Transverse colon (tissue), 3 donors: ENCODE results near the gene CCNY.

Experiments used
- EP300 ChIP-seq: sonication (generic); formaldehyde crosslinking; IDR thresholded peaks from one replicate; pipeline ENCODE4 v1.6.1; 2017; ENCODE audit warnings: antibody characterized with exemption, low read depth
- POLR2A ChIP-seq: fragments of 450-650 bp; IDR thresholded peaks from one replicate; pipeline ENCODE4 v1.6.1; 2016; ENCODE audit warnings: antibody characterized with exemption, mild to moderate bottlenecking, moderate library complexity
- TF ChIP-seq, protein P1 (sequence below), 5 experiments: fragments of 200-600 bp in 3 of 5; fragments of 450-650 bp in 2 of 5; sonication (generic) in 3 of 5; IDR thresholded peaks; 1 replicate in 2 of 5; 2 replicates in 3 of 5; pipeline ENCODE4 v1.5.1; 2016 to 2017; ENCODE audit warnings: antibody characterized with exemption in 5 of 5, inconsistent platforms in 3 of 5, mild to moderate bottlenecking in 2 of 5, moderate library complexity in 1 of 5

DNA sequence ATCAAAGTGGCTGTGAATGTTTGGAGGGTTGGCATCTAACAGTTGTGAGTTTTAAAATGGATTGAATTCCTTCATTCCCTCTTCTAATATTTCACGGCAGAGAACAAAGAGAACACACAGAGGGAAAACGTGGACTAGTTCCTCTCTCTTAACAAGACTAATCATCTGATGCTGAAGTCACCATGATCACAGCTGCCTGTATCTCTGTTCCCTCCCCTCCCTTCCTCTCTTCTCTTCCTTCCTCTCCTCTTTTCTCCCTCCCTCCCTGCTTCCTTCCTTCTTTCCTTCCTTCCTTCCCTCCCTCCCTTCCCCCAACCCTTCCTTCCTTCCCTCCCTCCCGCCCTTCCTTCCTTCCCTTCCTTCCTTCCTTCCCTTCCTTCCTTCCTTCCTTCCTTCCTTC is 258.8 kb downstream of the CCNY start:
- TF ChIP-seq, protein P1, sequence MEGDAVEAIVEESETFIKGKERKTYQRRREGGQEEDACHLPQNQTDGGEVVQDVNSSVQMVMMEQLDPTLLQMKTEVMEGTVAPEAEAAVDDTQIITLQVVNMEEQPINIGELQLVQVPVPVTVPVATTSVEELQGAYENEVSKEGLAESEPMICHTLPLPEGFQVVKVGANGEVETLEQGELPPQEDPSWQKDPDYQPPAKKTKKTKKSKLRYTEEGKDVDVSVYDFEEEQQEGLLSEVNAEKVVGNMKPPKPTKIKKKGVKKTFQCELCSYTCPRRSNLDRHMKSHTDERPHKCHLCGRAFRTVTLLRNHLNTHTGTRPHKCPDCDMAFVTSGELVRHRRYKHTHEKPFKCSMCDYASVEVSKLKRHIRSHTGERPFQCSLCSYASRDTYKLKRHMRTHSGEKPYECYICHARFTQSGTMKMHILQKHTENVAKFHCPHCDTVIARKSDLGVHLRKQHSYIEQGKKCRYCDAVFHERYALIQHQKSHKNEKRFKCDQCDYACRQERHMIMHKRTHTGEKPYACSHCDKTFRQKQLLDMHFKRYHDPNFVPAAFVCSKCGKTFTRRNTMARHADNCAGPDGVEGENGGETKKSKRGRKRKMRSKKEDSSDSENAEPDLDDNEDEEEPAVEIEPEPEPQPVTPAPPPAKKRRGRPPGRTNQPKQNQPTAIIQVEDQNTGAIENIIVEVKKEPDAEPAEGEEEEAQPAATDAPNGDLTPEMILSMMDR (IDR thresholded peaks at IDR 0.05), result no peak
- TF ChIP-seq POLR2A, result no peak
- TF ChIP-seq EP300, result no peak
